ENCODE measurements around the gene GPHN.

DNA sequence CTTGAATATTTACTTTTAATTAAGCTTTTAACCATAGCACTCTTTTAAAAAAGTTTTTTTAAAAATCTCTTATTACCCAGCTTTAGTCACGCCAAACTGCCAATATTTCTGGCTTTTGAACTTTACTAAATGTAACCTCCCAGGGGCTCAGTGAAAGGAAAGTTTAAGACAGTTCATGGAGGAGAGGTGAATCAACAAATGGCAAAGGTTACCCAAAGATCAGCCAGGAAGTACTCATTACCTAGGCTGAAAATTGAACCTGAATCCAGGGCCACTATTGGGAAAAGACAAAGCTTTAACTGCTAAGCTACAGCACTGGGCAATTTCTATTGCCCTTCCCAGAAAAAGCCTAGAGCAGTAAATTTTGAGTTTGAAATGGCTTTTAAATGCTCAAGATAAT lies 282.2 kb downstream of the GPHN start:
- TF ChIP-seq, protein P1, sequence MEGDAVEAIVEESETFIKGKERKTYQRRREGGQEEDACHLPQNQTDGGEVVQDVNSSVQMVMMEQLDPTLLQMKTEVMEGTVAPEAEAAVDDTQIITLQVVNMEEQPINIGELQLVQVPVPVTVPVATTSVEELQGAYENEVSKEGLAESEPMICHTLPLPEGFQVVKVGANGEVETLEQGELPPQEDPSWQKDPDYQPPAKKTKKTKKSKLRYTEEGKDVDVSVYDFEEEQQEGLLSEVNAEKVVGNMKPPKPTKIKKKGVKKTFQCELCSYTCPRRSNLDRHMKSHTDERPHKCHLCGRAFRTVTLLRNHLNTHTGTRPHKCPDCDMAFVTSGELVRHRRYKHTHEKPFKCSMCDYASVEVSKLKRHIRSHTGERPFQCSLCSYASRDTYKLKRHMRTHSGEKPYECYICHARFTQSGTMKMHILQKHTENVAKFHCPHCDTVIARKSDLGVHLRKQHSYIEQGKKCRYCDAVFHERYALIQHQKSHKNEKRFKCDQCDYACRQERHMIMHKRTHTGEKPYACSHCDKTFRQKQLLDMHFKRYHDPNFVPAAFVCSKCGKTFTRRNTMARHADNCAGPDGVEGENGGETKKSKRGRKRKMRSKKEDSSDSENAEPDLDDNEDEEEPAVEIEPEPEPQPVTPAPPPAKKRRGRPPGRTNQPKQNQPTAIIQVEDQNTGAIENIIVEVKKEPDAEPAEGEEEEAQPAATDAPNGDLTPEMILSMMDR (IDR thresholded peaks at IDR 0.05), result no peak
- TF ChIP-seq POLR2A (IDR thresholded peaks at IDR 0.05), result no peak
